ENCODE results near the gene UQCRFS1. TPM values are rescaled to one million over a fixed set of nuclear protein-coding genes. Genes with fewer than 3 reads are reported as not detected.

UQCRFS1 gene
- polyA plus RNA-seq, 1 donor from 2014 or later = 67.6 TPM

- Mint-ChIP-seq H3K4me1 (no peaks in the 10 kb centered on the region), H3K36me3 (no peaks in the 10 kb centered on the region), H3K9me3 (peaks cover 13 to 33% (median 24%) of the 10 kb centered on the region in 3 donors), H3K27me3 (no peaks in the 10 kb centered on the region), H3K27ac (no peak overlapping the region), H3K4me3 (no peak overlapping the region)
These were observed 57.3 kb downstream of the UQCRFS1 start for GRCh38 chr19:29155683-29156082.

Data from IgD-negative memory B cell (primary cell).